ENCODE measurements around the gene APC2. TPM values are rescaled to one million over a fixed set of nuclear protein-coding genes. Genes with fewer than 3 reads are reported as not detected.

The APC2 gene
- total RNA-seq, 2 experiments from 2014 or later: 0.57 to 5.5 TPM

DNA sequence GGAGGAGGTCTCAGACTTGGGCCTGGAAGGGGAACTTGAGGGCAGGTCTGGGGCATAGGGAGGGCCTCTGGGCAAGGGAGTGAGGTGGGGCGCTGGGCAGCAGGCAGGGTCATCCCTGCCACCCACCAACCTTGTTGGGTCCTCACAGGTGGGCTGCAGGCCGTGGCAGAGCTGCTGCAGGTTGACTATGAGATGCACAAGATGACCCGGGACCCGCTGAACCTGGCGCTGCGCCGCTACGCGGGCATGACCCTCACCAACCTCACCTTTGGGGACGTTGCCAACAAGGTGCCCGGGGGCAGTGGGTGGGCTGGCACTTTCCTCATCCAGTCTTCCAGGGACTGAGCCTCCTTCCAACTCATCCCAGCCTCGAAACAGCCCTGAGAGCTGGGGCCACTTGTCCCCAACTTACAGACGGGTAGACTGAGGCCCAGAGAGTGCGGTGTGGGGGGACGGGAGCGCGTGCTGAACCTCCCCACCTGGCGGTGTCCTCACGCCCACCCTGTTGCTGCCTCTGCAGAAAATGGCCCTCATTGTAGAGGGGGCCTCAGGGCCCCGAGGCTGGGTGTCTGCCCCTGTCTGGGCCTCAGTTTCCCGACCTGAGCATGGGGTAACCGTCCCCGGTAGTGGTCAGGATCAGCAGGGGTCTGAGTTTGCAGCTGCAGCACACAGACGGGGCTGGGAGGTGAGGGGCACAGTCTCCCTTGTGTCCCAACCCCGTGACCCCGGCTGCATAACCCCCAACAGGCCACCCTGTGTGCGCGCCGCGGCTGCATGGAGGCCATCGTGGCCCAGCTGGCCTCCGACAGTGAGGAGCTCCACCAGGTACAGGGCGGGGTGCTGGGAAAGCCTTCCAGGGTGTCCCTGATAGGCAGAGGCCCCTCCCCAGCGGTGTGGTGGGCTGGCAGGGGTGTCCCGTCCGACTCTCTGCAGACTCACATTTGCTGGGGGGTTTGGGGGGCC, 10.4 kb downstream of the APC2 start:
- no peak for DNase-seq (ENCODE audit: low spot score)
- Histone ChIP-seq H2AFZ (ENCODE audit: low read length) (no peak overlapping the region), H3K4me1 (ENCODE audit: insufficient read depth, low read length, poor library complexity, severe bottlenecking) (peaks cover 10% of the 10 kb centered on the region), H3K36me3 (ENCODE audit: insufficient read depth, low read length) (no peaks in the 10 kb centered on the region), H4K20me1 (ENCODE audit: insufficient read depth, low read length) (no peaks in the 10 kb centered on the region), H3K79me2 (ENCODE audit: insufficient read depth, low read depth, low read length) (no peaks in the 10 kb centered on the region), H3K9me3 (ENCODE audit: low read length) (no peaks in the 10 kb centered on the region), H3K27ac (ENCODE audit: low read depth, low read length, poor library complexity, severe bottlenecking) (no peak overlapping the region), H3K4me3 (ENCODE audit: low read depth, low read length, poor library complexity, severe bottlenecking) (no peak overlapping the region), H3K4me2 (ENCODE audit: low read length) (no peak overlapping the region), H3K9me2 (ENCODE audit: insufficient read depth, low read length) (no peaks in the 10 kb centered on the region)
- POLR2A ChIA-PET: no interaction called here
- intact Hi-C loops (cut with micrococcal nuclease; ENCODE audit: unreplicated experiment): no loop called here
- no peak for TF ChIP-seq CTCF (conservative IDR thresholded peaks at IDR 0.05; ENCODE audit: low read length)
- TF ChIP-seq EZH2phosphoT487 (IDR thresholded peaks at IDR 0.05; ENCODE audit: borderline replicate concordance, low read depth, low read length): no peak
- BruUV-seq (replicated peaks): no TSS peak
- CTCF ChIA-PET (ENCODE audit: unreplicated experiment): no interaction called here

DNA sequence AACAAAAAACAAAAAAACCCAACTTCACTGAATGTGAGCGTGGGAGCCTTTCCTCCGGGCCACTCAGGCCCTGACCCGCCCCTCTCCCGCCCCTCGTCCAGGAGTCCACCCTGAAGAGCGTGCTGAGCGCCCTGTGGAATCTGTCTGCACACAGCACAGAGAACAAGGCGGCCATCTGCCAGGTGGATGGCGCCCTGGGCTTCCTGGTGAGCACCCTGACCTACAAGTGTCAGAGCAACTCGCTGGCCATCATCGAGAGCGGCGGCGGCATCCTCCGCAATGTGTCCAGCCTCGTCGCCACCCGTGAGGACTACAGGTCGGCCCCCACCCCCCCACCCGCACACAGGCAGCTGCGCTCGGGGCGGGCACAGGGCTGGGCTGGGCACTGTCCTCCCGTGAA, 11.9 kb downstream of the APC2 start:
- Histone ChIP-seq H3K79me2 (ENCODE audit: insufficient read depth, low read depth, low read length) (no peaks in the 10 kb centered on the region), H3K27ac (ENCODE audit: low read depth, low read length, poor library complexity, severe bottlenecking) (no peak overlapping the region), H4K20me1 (ENCODE audit: insufficient read depth, low read length) (no peaks in the 10 kb centered on the region), H3K4me1 (ENCODE audit: insufficient read depth, low read length, poor library complexity, severe bottlenecking) (no peaks in the 10 kb centered on the region), H3K4me2 (ENCODE audit: low read length) (no peak overlapping the region), H3K4me3 (ENCODE audit: low read depth, low read length, poor library complexity, severe bottlenecking) (no peak overlapping the region), H3K36me3 (ENCODE audit: insufficient read depth, low read length) (no peaks in the 10 kb centered on the region), H2AFZ (ENCODE audit: low read length) (no peak overlapping the region), H3K9me3 (ENCODE audit: low read length) (no peaks in the 10 kb centered on the region), H3K9me2 (ENCODE audit: insufficient read depth, low read length) (no peaks in the 10 kb centered on the region)
- no peak for DNase-seq (ENCODE audit: low spot score)
- POLR2A ChIA-PET: no interaction called here
- CTCF ChIA-PET (ENCODE audit: unreplicated experiment): no interaction called here
- intact Hi-C loops (cut with micrococcal nuclease; ENCODE audit: unreplicated experiment): no loop called here
- no TSS peak for BruUV-seq (replicated peaks)
- TF ChIP-seq CTCF (conservative IDR thresholded peaks at IDR 0.05; ENCODE audit: low read length) (no peak), EZH2phosphoT487 (IDR thresholded peaks at IDR 0.05; ENCODE audit: borderline replicate concordance, low read depth, low read length) (no peak)
